GM21515 (cell line): ENCODE results near the gene COG2.
"Not testable (repeated sequence)": the region's sequence is repeated elsewhere in the genome, so short reads cannot be mapped to it uniquely, and the experiment has no call there.

Experiments used
- ATAC-seq: cut with Tn5 transposase; IDR thresholded peaks from one replicate; pipeline ENCODE4 v1.9.1; 2021; ENCODE audit not compliant: unreplicated experiment

The COG2 gene

DNA sequence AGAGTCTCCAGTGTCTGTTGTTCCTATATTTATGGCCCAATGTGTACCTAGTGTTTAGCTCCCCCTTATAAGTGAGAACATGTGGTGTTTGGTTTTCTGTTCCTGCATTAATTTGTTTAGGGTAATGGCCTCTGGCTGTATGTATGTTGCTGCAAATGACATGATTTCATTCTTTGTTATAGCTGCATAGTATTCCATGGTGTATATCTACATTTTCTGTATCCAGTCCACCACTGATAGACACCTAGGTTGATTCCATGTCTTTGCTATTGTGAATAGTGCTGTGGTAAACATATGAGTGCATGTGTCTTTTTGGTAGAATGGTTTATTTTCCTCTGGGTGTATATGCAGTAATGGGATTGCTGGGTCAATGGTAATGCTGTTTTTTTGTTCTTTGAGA, 56.7 kb downstream of the COG2 start:
- ATAC-seq, result not testable (repeated sequence)

DNA sequence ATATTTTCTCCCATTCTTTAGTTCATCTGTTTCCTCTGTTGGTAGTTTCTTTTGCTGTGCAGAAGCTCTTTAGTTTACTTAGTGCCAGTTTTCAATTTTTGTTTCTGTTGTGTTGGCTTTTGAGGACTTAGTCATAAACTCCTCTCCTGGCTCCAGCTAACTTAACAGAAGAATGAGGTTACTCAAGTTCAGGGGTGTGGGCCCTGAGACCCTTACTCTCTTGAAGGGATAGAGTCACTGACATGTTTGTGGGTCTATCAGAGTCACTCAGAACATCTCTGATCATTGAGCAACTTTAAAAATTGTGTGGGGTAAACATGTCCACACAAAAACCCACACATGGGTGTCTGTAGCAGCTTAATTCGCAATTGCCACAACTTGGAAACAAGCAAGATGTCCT, 57.4 kb downstream of the COG2 start:
- ATAC-seq, result no peak

DNA sequence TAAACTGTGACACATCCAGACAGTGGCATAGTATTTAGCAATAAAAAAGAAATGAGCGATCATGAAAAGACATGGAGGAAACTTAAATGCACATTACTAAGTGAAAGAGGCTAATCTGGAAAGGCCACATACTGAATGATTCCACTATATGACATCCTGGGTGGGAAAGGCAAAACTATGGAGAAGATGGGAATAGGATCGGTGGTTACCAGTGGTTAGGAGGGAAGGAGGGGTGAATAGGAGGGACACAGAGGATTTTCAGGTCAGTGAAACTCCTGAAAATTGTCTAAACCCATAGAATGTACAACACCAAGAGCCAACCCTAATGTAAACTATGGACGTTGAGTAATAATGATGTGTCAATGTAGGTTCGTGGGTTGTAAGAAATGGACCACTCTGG, 57.9 kb downstream of the COG2 start:
- no peak for ATAC-seq

DNA sequence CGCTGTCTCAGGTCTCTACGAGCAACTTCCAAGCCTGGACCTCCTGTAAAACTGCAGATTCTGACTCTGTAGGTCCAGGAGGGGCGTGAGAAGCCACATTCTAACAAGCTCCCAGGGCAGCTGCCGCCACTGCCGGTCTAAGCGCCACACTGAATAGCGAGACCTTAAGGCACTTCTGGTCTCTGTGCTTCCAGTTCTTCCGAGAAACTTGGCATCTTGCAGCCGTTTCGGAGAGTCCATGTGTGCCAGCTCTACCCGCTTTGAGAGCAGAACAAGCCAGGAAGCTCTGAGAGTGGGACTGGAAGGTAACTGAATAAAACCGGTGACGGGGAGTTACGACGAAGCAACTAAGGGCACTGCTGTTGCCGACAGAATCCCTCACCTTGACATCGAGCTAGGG, 59.2 kb downstream of the COG2 start:
- ATAC-seq, result no peak

DNA sequence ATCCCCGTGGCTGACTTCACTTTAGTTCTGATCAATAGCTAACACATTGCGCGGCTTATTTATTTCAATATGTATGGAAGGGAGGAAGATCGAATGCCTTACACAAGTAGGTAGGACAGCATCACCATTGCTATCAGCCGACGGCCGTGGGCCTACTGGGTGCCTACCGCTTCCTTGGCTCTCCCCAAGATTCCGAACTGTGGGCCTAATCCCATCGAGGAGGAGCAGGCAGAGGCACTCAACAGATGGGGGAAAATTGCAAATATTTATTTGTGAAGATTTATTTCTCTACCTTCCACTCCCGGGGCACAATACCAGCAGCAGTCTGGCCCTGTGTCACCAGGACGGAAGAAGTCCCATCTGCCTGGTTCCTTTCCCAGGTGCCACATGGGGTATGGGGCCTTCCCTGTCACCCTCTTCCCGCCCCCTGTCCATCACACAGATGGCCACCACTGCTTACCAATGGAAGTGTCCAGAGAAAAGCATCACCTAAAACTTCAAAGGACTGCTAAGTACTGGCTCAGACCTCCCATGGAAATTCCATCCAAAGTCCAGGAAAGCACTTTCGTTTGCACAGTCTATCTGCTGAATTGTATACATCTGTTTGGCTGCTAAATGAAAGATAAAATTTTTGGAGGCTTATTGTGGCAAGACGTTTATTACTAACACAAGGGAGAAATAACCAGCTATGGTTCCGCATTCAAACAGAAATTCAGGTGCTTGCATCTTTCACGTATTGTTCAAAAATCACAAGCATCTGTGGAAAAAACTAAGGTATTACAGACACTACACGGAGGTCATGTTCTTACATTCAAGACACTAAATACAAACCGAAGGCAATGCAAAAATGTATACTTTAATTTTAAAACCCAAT, 59.9 kb downstream of the COG2 start:
- no peak for ATAC-seq

DNA sequence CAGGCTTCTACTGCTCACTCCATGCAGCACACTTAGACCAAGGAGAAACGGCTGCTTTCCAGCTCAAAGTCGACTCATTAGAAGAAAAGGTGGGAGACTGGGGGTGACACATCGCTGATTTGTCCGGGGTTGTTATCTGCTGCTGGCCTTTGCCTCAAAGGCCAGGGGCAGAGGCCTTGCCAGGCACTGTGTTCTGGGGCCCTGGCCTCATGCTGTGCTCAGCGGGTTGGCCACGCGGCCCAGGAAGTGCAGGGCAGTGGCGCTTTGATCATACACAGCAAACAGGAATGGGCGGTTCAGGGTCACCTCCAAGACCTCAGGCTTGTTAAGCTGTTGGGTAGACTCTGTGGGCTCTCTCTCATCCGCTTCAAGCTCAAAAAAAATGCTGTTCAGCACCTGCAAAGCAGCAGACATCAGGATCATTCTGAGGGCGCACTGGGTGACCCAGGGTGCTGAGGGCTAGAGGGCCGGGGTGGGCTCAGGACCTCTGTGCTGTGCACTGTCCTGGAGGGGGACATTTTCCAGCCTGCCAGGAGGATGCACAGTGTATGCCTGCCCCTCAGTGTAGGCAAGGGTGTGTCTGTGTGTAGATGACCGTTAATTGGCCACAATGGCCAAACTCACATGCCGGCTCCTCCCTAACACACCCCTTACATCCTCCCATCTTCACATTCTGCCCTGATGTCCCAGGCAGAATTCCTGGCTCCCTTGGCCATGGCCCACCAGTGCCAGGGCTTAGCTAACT, 60.8 kb downstream of the COG2 start:
- ATAC-seq, result no peak

DNA sequence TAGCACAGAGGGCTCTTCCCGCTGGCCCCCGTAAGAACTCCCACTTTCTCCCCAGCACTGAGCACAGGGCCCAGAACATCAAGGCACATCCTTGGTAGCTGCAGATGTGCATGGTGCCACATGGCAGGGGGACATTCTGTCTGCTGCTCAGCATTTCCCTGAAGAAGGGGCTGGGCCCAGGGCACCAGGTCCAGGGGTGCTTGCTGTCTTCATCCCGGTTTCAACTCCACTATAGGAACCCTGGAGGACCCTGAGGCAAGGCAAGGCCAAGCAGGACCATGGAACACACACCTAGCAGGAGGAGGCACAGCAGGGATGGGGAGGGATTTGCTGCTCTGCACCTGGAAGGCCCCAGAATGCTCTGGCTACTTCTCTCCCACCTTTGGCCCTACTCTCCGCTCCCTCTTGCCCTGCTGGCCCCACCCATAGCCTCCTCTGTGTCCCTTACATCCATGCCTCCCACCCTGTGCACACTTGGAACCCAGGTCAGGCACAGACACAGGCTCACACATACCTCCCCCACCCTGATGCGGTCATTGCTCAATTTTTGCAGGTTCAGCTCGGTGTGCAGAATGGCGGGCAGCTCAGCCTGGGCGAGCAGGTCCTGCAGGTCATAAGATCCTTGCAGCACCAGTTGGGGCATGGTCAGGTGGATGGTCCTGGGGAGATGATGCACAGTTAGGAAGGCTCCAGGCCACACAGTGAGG, 61.6 kb downstream of the COG2 start:
- no peak for ATAC-seq

DNA sequence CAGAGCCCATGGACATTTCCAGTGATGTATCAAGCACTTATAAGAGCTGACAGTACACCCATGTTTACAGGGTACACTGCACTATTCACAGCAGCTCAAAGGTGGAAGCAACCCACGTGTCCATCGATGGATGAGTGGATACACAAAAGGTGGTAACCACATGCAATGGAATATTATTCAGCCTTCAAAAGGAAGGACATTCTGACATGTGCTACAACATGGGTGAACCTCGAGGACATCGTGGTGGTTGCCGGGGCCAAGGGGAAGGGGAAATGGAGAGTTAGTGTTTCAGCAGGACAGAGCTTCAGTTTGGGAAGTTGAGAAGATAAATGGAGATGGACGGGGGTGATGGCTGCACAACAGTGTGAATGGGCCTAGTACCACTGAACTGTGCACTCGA, 62.5 kb downstream of the COG2 start:
- ATAC-seq, result no peak

DNA sequence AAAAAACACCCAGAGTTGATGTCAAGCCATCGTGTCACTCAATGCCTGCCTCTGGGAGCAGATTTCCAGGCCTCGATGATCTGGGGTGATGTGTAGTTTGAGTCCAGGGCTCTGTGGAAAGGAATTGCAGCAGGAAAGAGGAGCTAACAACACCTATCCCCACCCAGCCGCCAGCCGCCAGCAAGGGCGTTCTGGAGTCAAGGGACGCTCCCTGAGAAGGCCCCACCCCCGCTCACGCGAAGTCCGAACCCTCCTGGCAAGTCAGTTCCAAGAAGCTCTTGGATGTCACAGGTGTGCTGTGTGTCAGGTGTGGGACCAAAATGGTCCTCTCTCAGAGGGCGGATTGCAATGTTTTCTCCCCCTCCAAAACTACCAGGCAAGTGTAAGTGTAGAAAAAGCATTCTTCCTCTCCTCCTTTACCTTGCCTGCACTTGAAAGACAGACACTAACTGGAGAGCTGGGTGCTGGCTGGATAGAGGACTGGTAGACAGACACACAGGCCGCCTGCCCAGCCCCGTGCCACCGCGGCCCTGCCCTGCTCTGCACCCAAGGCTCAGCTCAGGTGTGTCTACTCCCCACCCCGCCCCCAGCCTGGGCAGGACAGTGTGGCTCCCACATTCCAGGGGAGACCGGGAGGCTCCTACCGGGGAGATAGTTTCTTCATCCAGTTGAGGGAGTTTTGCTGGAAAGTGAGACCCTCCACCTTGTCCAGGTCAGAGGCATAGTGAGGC, 63.2 kb downstream of the COG2 start:
- ATAC-seq, result no peak

DNA sequence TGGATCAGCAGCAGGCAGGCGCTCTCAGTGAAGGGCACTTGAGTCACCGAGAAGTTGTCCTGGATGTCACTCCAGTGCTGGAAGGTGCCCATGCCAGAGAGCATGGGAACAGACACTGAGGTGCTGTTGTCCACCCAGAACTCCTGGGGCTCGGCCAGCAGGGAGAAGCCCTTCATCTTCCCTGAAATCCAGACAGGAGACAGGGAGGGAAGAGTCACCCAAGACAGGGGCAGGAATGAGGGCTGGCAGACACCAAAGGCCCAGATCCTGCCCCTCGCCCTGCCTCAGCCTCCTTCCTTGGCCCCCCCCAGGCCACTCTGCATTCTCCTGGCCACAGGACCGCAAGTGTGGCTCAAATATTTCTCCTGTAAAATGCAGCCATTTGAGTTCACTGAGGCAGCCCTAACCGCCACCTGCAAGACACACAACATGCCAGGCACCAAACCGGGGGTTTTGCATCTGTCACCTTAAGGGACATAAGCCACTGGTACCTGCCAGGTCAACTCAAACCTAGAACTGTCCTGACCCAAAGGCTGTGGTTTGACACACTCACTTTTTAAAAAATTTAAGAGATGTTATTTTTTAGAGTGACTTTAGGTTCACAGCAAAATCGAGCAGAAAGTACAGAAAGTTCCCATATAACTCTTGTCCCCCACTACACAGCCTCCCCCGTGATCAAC, 63.9 kb downstream of the COG2 start:
- no peak for ATAC-seq

DNA sequence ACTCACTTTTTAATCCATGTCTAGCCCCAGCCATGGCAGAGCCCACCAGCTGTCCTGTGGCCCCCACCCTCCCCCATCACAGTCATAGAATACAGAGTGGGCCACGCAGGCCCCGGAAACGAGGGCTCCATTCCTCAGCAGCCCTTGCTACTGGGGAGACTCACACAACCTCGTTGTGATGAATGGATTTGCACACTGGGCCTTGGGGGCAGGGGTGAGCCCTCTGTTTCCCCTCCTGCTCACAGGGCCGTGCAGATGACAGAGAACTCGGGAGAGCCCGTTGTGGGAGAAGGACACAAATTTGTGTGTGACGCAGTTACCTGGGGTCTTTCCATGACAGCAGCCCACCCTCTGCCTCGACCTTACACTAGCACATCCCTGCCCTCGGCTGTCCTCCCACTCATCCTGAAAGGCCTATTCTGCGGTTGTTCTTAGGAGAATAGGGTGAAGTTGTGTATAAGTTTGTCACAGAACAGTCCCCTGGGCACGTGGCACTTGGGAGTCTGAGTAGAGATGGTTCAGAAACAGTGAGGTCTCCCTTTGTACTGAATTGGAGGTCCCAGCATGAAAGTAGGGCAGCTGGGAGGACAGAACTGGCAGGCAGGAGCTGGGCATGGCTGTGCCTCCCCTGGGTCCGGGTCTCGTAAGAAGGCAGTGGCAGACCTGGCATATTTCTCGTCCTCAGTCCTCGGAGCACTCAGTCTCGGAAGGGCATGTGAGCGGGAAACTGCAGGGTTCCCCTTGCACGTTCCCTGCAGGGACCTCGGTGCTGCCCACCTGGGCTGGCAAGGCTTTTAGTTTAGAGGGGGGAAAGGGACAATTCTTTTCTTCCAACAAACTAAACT, 64.8 kb downstream of the COG2 start:
- no peak for ATAC-seq

DNA sequence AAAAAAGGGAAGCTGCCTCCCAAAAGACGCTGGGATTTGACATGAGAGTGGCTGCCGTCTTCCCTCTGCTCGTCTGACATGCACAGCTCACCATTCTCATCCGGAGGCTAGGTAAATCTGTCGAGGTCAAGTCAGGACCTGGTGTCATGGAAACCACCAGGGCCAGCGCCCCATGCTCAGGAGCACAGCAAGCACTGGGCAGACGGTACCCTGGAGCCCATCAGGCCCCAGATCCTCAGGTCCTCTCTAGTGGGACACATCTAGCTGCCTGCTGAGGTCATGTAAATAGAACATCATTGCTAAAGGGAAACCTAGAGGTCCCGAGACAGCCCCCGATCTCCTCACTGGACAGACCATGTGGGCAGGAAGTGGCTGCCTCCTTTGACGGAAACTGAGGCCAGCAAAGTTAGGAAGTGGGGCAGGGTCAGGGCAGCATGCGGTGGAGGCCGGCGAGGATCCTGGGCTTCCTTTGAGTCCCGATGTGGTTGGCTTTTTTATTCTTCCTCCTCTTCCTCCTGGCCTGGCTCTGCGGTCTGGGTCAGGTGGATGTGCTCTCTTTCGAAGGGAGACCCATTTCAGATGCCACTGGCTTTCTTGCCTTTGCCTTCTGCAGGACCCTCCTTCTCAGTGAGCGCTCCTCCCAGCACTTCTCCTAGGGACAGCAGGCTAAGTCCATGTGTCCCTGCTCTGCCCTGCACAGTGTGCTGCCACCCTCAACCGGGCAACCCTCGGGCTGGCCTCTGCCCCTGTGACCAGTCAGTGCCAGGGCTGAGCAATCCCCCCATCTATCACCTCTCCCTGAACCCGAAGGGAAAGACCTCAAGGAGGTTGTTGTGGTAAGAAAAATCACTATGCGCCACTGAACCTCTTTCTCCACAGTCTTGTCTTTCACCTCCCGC, 65.7 kb downstream of the COG2 start:
- no peak for ATAC-seq

DNA sequence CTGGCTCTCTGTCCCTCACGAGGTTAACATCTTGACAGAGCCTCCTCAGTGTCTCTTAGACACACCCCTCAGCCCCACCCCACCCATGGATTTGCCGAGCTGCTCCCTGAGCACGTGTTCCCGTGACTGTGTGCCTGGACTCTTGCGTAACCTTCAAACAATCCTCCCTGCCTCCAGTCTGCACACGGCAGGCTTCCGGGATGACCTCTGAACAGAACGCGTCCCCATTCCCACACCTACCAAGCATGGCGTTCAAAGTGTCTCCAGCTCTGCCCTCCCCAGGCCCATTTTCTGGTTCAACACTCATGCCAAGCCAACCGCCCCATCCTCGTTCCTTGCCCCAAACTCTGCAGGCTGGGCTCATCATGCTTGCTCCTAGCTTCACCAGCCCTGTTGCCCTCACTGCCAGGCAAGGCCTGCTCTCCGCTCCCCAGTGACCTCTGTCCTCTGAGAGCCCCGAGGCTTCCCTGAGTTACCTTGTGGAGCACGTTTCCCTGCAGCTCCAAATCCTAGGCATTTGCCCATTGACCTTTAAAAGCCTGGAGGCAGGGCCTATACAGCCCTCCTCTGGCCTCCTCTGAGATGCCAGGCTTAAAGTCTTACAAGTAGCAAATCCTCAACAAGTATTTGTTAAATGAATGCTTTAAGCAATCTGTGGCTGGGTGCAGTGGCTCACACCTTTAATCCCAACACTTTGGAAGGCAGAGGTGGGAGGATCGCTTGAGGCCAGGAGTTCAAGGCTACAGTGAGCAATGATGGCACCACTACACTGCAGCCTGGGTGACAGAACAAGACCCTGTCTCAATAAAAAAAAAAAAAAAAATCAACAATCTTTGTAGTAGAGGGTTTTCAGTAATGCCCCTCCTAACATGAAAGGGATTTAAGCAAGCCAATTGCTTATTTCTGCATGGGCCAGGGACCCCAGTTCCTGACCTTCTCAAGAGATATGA, 66.6 kb downstream of the COG2 start:
- no peak for ATAC-seq

DNA sequence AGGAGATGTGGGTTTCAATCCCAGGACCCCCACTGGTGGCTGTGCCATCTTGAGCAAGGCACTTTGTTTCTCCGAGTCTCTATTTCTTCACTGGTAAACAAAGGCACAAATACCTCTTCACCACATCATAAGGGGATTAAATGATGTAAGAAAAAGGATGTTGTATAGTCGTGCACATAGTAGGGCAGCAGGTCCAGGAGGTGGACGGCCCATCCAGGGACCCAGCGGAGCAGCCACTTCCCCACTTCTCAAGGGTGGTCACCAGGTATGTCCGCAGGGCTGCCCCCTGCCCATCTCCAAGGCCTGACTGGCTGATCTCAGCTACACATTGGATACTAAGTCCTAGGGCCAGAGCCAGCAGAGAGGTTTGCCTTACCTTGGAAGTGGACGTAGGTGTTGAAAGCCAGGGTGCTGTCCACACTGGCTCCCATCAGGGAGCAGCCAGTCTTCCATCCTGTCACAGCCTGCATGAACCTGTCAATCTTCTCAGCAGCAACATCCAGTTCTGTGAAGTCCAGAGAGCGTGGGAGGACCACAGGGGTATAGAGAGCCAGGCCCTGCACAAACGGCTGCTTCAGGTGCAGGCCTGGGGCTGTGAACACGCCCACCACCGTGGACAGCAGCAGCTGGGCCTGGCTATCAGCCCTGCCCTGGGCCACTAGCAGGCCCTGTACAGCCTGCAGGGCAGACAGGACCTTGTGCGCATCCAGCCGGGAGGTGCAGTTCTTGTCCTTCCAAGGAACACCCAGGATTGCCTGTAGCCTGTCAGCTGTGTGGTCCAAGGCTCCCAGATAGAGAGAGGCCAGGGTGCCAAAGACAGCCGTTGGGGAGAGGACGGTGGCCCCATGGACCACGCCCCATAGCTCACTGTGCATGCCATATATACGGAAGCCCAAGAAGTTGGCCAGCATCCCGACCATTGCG, 67.6 kb downstream of the COG2 start:
- no peak for ATAC-seq

DNA sequence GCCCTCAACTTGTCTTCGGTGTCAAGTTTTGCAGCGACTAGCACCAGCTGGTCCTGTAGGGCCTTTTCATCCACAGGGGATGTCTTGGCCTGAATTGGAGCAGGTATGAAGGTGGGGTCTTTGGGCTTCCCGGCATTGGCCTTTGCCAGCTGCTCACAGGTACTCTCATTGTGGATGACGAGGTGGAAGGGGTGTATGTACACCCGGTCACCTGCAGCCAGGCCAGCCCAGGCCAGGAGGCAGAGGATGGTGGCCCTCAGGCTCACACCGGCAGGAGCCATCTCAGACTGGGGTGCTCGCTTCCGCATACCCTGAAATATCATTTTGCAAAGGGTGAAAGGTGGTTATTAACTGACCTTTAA, 68.2 kb downstream of the COG2 start:
- no peak for ATAC-seq

DNA sequence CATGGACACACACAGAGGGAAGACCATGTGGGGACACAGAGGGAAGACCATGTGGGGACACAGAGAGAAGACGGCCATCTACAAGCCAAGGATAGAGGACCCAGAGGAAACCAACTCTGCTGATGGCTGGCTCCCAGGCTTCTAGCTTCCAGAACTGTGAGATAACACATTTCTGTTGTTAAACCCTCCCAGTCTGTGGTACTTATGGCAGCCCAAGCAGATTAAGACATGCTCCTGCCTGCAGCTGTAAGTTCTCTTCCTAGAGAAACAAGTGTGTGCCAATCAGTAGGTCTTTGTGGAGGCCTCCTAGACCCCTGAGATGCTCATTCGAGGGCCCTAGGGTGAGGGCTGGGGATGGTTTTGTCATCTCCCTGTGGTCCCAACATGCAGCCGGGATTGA, 69.0 kb downstream of the COG2 start:
- ATAC-seq, result no peak
